NT2/D1 (cell line): ENCODE data around the gene AK2.
"Not testable (repeated sequence)": the region's sequence is repeated elsewhere in the genome, so short reads cannot be mapped to it uniquely, and the experiment has no call there.

Experiments used
- DNase-seq: peaks from one replicate; pipeline ENCODE4 v3.0.0-alpha.2; 2011; ENCODE audit warnings: low read depth, low spot score
- H3K27me3 ChIP-seq: 2 replicates; pipeline ENCODE4 v1.6.0; 2011; ENCODE audit warnings: mild to moderate bottlenecking; ENCODE audit not compliant: insufficient read length, insufficient read depth
- H3K36me3 ChIP-seq: 2 replicates; pipeline ENCODE4 v1.6.1; 2011; ENCODE audit warnings: mild to moderate bottlenecking, low read length, mixed read lengths; ENCODE audit not compliant: insufficient read depth, insufficient read length
- H3K4me1 ChIP-seq: 2 replicates; pipeline ENCODE4 v1.5.1; 2011; ENCODE audit not compliant: insufficient read depth, insufficient read length
- H3K4me3 ChIP-seq: 2 replicates; pipeline ENCODE4 v1.5.1; 2011; ENCODE audit warnings: low read depth; ENCODE audit not compliant: insufficient read length
- H3K9ac ChIP-seq: 2 replicates; pipeline ENCODE4 v1.6.0; 2011; ENCODE audit warnings: low read depth; ENCODE audit not compliant: insufficient read length
- H3K9me3 ChIP-seq: 2 replicates; pipeline ENCODE4 v1.5.1; 2011; ENCODE audit warnings: mild to moderate bottlenecking, low read length; ENCODE audit not compliant: insufficient read depth
- SUZ12 ChIP-seq: IDR thresholded peaks from 2 replicates; pipeline ENCODE4 v1.6.1; 2011; ENCODE audit not compliant: insufficient read length, insufficient read depth; ENCODE audit errors: extremely low read depth
- YY1 ChIP-seq: IDR thresholded peaks from 2 replicates; pipeline ENCODE4 v1.6.1; 2011; ENCODE audit not compliant: insufficient read length, insufficient read depth
- ZNF274 ChIP-seq: IDR thresholded peaks from 2 replicates; pipeline ENCODE4 v1.6.1; 2011; ENCODE audit warnings: mild to moderate bottlenecking, low read depth, low read length

AK2 gene

DNA sequence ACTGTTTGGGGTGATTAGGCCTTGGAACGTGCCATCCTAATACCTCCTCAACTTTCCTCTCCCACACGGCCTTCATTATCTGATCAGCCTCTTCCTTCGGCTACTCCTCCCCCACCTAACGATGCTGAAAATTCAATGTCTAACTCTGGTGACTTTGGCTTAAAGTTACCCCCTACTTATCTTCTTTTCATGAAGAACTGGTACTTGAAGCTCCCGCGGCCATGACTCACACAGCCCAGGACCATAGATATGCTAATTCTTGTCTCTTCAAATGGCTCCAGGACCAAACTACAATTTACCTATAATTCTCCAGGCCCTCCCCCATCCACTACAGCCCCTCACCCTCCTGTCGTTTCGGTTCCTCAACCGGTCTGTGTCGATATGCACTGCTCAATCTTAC lies 28.6 kb upstream of the AK2 start:
- Histone ChIP-seq H3K9me3 (peaks cover 81% of the 10 kb centered on the region), H3K4me1 (no peaks in the 10 kb centered on the region), H3K4me3 (no peak overlapping the region), H3K36me3 (no peaks in the 10 kb centered on the region), H3K27me3 (no peaks in the 10 kb centered on the region), H3K9ac (no peak overlapping the region)
- peak; percentile 81 for DNase-seq
- TF ChIP-seq SUZ12, result no peak
- no peak for TF ChIP-seq YY1
- no peak for TF ChIP-seq ZNF274

DNA sequence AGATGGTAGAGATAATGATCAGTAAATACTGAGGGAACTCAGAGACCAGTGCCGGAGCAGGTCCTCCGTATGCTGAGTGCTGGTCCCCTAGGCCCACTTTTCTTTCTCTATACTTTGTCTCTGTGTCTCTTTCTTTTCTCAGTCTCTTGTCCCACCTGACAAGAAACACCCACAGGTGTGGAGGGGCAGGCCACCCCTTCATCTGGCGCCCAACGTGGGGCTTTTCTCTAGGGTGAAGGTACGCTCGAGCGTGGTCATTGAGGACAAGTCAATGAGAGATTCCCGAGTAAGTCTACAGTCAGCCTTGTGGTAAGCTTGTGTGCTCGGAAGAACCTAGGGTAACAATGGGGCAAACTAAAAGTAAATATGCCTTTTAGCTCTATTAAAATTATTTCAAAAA lies 27.6 kb upstream of the AK2 start:
- peaks cover 79% of the 10 kb centered on the region for H3K9me3 ChIP-seq
- H3K9ac ChIP-seq, H3K4me3 ChIP-seq, H3K4me1 ChIP-seq, DNase-seq, H3K27me3 ChIP-seq, H3K36me3 ChIP-seq: not testable (repeated sequence)

DNA sequence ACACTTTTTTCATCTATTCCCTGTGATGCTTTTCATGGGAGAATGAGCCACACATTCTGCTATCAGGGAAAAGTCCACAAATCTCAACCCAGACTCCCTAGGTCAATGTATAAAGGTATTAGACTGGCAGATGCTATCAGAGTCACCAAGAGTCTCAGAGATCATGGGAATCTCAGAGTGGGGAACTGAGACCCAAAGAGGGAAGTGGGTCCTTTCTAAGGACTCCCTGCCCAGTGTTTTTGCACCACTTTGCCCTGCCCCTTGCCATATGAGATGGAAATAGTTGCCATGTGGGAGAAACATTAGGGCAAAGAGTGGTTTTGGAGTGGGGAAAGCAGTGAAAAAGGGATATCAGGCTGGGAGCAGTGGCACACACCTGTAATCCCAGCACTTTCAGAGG lies 25.2 kb upstream of the AK2 start:
- Histone ChIP-seq H3K9me3 (peaks cover 65% of the 10 kb centered on the region), H3K9ac (no peak overlapping the region), H3K4me3 (no peak overlapping the region), H3K27me3 (no peaks in the 10 kb centered on the region), H3K36me3 (no peaks in the 10 kb centered on the region), H3K4me1 (no peaks in the 10 kb centered on the region)
- TF ChIP-seq YY1, result no peak
- no peak for TF ChIP-seq ZNF274
- TF ChIP-seq SUZ12, result no peak
- DNase-seq, result no peak

DNA sequence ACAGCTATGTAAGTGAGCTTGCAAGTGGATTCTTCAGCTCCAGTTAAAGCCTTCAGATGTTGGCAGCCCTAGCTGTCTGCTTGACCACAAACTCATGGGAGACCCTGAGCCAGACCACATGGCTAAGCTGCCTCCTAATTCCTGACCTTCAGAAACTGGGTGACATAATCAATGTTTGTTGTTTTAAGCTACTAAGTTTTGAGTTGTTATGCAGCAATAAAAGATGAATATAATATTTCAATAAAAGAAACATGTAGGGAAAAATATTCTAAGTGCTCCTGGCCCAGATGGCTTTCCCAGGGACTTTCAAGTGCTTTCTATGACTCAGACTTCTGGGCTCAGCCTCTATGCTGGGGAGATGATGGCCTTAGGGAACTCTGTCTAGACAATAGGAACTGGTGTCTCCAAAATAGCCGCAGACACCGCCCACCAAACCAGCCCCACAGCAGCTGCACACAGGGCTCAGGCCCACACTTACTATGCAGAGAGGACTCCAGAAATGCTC lies 23.9 kb upstream of the AK2 start:
- H3K27me3 ChIP-seq, result no peaks in the 10 kb centered on the region
- DNase-seq, result no peak

DNA sequence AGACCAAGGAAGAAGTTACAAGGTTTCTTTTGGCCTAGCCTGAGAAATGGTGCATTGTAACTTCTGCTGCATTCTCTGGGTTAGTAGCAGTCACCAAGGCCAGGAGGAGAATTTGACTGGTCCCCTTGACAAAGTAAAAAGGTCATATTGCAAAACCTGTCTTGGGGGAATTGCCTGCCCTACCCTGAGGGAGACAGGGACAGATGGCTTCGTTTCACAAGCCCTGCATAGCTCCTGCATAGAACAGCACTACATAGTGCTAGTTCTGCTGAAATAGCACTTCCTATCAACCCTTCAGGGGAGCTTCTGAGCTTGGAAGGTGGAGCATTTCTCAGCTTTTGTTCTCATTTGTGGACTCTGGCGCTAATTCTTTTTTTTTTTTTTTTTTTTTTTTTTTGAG lies 20.4 kb upstream of the AK2 start:
- Histone ChIP-seq H3K27me3 (no peaks in the 10 kb centered on the region), H3K9me3 (peaks cover 25% of the 10 kb centered on the region), H3K4me1 (no peaks in the 10 kb centered on the region), H3K9ac (no peak overlapping the region), H3K36me3 (no peaks in the 10 kb centered on the region), H3K4me3 (no peak overlapping the region)
- DNase-seq, result no peak
- TF ChIP-seq YY1, result no peak
- no peak for TF ChIP-seq ZNF274
- no peak for TF ChIP-seq SUZ12

More for the DNA sequence above, 23.9 kb upstream of the AK2 start:
- no peaks in the 10 kb centered on the region for H3K36me3 ChIP-seq
- H3K9ac ChIP-seq, result no peak overlapping the region
- peaks cover 53% of the 10 kb centered on the region for H3K9me3 ChIP-seq
- H3K4me1 ChIP-seq, result no peaks in the 10 kb centered on the region
- TF ChIP-seq SUZ12 (no peak), YY1 (no peak), ZNF274 (no peak)
- no peak overlapping the region for H3K4me3 ChIP-seq

DNA sequence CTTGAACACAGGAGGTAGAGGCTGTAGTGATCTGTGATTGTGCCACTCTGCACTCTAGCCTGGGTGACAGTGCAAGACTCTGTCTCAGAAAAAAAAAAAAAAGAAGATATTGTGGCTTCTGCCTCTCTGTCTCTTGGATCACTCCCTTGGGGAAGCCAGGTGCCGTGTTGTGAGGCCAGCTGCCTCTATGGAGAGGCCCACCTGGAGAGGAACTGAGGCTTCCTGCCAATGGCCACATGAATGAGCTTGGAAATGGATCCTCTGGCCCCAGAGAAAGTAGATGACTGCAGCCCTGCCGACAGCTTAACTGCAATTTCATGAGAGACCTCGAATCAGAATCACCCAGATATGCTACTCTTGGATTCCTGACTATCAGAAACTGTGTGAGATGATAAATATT lies 19.7 kb upstream of the AK2 start:
- no peaks in the 10 kb centered on the region for H3K4me1 ChIP-seq
- peaks cover 18% of the 10 kb centered on the region for H3K9me3 ChIP-seq
- TF ChIP-seq YY1, result no peak
- no peak for TF ChIP-seq ZNF274
- no peak for TF ChIP-seq SUZ12
- no peaks in the 10 kb centered on the region for H3K36me3 ChIP-seq
- DNase-seq, result no peak
- no peak overlapping the region for H3K4me3 ChIP-seq
- no peaks in the 10 kb centered on the region for H3K27me3 ChIP-seq
- no peak overlapping the region for H3K9ac ChIP-seq

DNA sequence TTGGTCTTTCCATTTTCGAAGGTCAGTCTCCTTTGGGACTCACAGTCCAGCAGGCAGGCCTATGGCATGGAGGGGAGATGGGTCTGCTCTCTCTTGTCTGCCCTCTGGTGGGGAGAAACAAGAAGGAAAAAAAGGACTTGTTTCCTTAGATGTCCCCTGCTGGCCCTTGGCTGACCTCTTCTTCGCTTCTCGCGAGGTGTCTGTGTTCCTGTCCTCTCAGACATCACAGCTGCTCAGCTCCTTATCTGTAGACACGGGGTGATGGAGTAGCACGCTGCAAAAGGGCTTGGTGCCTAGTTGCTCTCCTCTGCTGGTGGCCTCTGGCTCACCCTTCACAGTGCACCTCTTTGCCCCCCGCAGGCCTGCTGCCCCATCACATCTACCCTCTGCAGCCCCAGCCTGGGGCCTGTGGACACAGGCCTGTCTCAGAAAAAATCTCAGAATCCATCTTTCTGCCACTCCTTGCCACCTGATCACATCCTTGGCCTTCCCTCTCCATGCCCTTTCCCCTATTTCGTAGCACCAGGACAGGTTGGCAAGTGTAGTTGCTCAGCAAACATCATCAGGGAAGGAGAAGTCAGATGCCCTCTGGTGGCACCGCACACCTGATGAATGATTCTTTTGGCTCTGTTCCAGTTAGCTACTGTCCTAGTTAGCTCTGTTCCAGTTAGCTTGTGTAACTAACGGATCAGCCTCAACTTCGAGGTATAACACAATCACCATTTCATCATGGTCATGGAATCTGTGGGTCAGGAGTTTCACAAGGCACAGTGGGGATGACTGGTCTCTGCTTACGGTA lies 18.7 kb upstream of the AK2 start:
- DNase-seq, result peak; percentile 77
- no peak for TF ChIP-seq ZNF274
- no peak for TF ChIP-seq YY1
- TF ChIP-seq SUZ12, result no peak

More for the DNA sequence above, 18.7 kb upstream of the AK2 start:
- H3K27me3 ChIP-seq, result no peaks in the 10 kb centered on the region
- H3K9me3 ChIP-seq, result peaks cover 15% of the 10 kb centered on the region; the same call in 1 of the 2 replicates
- H3K36me3 ChIP-seq, result no peaks in the 10 kb centered on the region
- H3K9ac ChIP-seq, result no peak overlapping the region
- H3K4me3 ChIP-seq, result no peak overlapping the region
- H3K4me1 ChIP-seq, result no peaks in the 10 kb centered on the region
